Measurements from ENCODE around the gene ARPIN. TPM values are rescaled to one million over a fixed set of nuclear protein-coding genes. Genes with fewer than 3 reads are reported as not detected.
A peak's percentile ranks its signal among the peaks of the same experiment; 100 is the strongest.

The ARPIN gene
- total RNA-seq, 3 donors from 2014 or later = 39.0 to 45.8 (median 43.0) TPM

- intact Hi-C loops (cut with DNase I, micrococcal nuclease) = loop anchor here in 1 of 2 donors (10.0 kb wide), 1 partner anchor 167 kb away; no protein-coding TSS in a partner anchor
- Histone ChIP-seq H3K4me1 (ENCODE audit: low read depth) (peaks cover 10% of the 10 kb centered on the region), H3K9me3 (no peaks in the 10 kb centered on the region), H3K36me3 (ENCODE audit: low read depth) (no peaks in the 10 kb centered on the region), H3K4me3 (no peak overlapping the region)
- ATAC-seq (no peak), DNase-seq (no peak)
- TF ChIP-seq CTCF (IDR thresholded peaks at IDR 0.05) = no peak
Observed at GRCh38 chr15:89908226-89908625, 4.5 kb downstream of the ARPIN start.

GRCh38 chr15:89907289-89907688 lies 5.5 kb downstream of the ARPIN start:
- no peak for TF ChIP-seq CTCF (IDR thresholded peaks at IDR 0.05)
- no peak overlapping the region for H3K4me3 ChIP-seq
- peaks cover 10% of the 10 kb centered on the region for H3K4me1 ChIP-seq (ENCODE audit: low read depth)
- H3K9me3 ChIP-seq = no peaks in the 10 kb centered on the region
- ATAC-seq = no peak
- intact Hi-C loops (cut with DNase I, micrococcal nuclease) = loop anchor here in 1 of 2 donors (10.0 kb wide), 1 partner anchor 168 kb away; no protein-coding TSS in a partner anchor
- no peaks in the 10 kb centered on the region for H3K36me3 ChIP-seq (ENCODE audit: low read depth)
- DNase-seq = no peak

GRCh38 chr15:89905846-89906378 lies 6.8 kb downstream of the ARPIN start:
- DNase-seq = no peak
- no peaks in the 10 kb centered on the region for H3K36me3 ChIP-seq (ENCODE audit: low read depth)
- intact Hi-C loops (cut with DNase I, micrococcal nuclease) = loop anchor here in 1 of 2 donors (10.0 kb wide), 1 partner anchor 169 kb away; no protein-coding TSS in a partner anchor

GRCh38 chr15:89904519-89904918 lies 8.2 kb downstream of the ARPIN start:
- H3K4me3 ChIP-seq = no peak overlapping the region
- H3K4me1 ChIP-seq (ENCODE audit: low read depth) = no peaks in the 10 kb centered on the region
- ATAC-seq (peak; percentile 8), DNase-seq (no peak)
- no peak for TF ChIP-seq CTCF (IDR thresholded peaks at IDR 0.05)
- no peaks in the 10 kb centered on the region for H3K9me3 ChIP-seq
- intact Hi-C loops (cut with DNase I, micrococcal nuclease) = loop anchor here in 1 of 2 donors (10.0 kb wide), 1 partner anchor 170 kb away; no protein-coding TSS in a partner anchor
- H3K36me3 ChIP-seq (ENCODE audit: low read depth) = no peaks in the 10 kb centered on the region

More at GRCh38 chr15:89905846-89906378, 6.8 kb downstream of the ARPIN start:
- no peaks in the 10 kb centered on the region for H3K4me1 ChIP-seq (ENCODE audit: low read depth)
- ATAC-seq = no peak
- no peak for TF ChIP-seq CTCF (IDR thresholded peaks at IDR 0.05)
- no peak overlapping the region for H3K4me3 ChIP-seq
- H3K9me3 ChIP-seq = no peaks in the 10 kb centered on the region

GRCh38 chr15:89903858-89904130 lies 9.0 kb downstream of the ARPIN start:
- ATAC-seq = no peak
- no peak for TF ChIP-seq CTCF (IDR thresholded peaks at IDR 0.05)
- intact Hi-C loops (cut with DNase I, micrococcal nuclease) = loop anchor here in 1 of 2 donors (10.0 kb wide), 1 partner anchor 171 kb away; no protein-coding TSS in a partner anchor
- no peaks in the 10 kb centered on the region for H3K4me1 ChIP-seq (ENCODE audit: low read depth)
- H3K4me3 ChIP-seq = no peak overlapping the region
- H3K9me3 ChIP-seq = no peaks in the 10 kb centered on the region
- no peaks in the 10 kb centered on the region for H3K36me3 ChIP-seq (ENCODE audit: low read depth)
- no peak for DNase-seq
